ENCODE data around the gene TMEM154. TPM values are rescaled to one million over a fixed set of nuclear protein-coding genes. Genes with fewer than 3 reads are reported as not detected.

TMEM154 gene
- total and polyA plus RNA-seq, 4 donors: 1.6 to 18.9 (median 8.5) TPM

- DNase-seq: no peak
- no peaks in the 10 kb centered on the region for H3K4me1 ChIP-seq (ENCODE audit: control insufficient read depth in 5 of 5, insufficient read depth in 5 of 5, low read length in 5 of 5)
- 72 to 91% methylated on average over 3 of the region's 3 CpGs for WGBS, 2 donors
- H3K9me3 ChIP-seq (ENCODE audit: control insufficient read depth in 4 of 4, insufficient read depth in 3 of 4, low read length in 3 of 4): no peaks in the 10 kb centered on the region
- H3K9ac ChIP-seq (ENCODE audit: insufficient read depth in 1 of 2, low read length in 2 of 2): no peak overlapping the region
- H3K27ac ChIP-seq (ENCODE audit: low read depth in 1 of 2, low read length in 1 of 2): no peak overlapping the region
- H3K27me3 ChIP-seq (ENCODE audit: control insufficient read depth in 3 of 3, insufficient read depth in 3 of 3, low read length in 2 of 3): peaks cover 0 to 8% (median 5%) of the 10 kb centered on the region in 3 donors
- no peaks in the 10 kb centered on the region for H3K36me3 ChIP-seq (ENCODE audit: control insufficient read depth in 4 of 4, insufficient read depth in 4 of 4, low read length in 4 of 4)
- TF ChIP-seq CTCF (IDR thresholded peaks at IDR 0.05; ENCODE audit: control extremely low read depth, extremely low read depth): no peak
- no peak for ATAC-seq (ENCODE audit: insufficient read depth, low FRiP score)
- H3K4me3 ChIP-seq: no peak overlapping the region
Observed at GRCh38 chr4:152697284-152698088, 17.7 kb upstream of the TMEM154 start.

- H3K27me3 ChIP-seq (ENCODE audit: control insufficient read depth in 3 of 3, insufficient read depth in 3 of 3, low read length in 2 of 3): peaks cover 0 to 7% (median 5%) of the 10 kb centered on the region in 3 donors
- ATAC-seq (ENCODE audit: insufficient read depth, low FRiP score) (no peak), DNase-seq (no peak)
- TF ChIP-seq CTCF (IDR thresholded peaks at IDR 0.05; ENCODE audit: control extremely low read depth, extremely low read depth): no peak
- no peaks in the 10 kb centered on the region for H3K9me3 ChIP-seq (ENCODE audit: control insufficient read depth in 4 of 4, insufficient read depth in 3 of 4, low read length in 3 of 4)
- no peaks in the 10 kb centered on the region for H3K4me1 ChIP-seq (ENCODE audit: control insufficient read depth in 5 of 5, insufficient read depth in 5 of 5, low read length in 5 of 5)
- no peak overlapping the region for H3K9ac ChIP-seq (ENCODE audit: insufficient read depth in 1 of 2, low read length in 2 of 2)
- H3K27ac ChIP-seq (ENCODE audit: low read depth in 1 of 2, low read length in 1 of 2): no peak overlapping the region
- no peaks in the 10 kb centered on the region for H3K36me3 ChIP-seq (ENCODE audit: control insufficient read depth in 4 of 4, insufficient read depth in 4 of 4, low read length in 4 of 4)
- WGBS, 2 donors: 59 to 73% methylated on average over 5 of the region's 5 CpGs
- no peak overlapping the region for H3K4me3 ChIP-seq
Observed at GRCh38 chr4:152696764-152697261, 17.0 kb upstream of the TMEM154 start.

- H3K36me3 ChIP-seq (ENCODE audit: control insufficient read depth in 4 of 4, insufficient read depth in 4 of 4, low read length in 4 of 4): no peaks in the 10 kb centered on the region
- ATAC-seq (ENCODE audit: insufficient read depth, low FRiP score): no peak
- no peak for DNase-seq
- H3K27ac ChIP-seq (ENCODE audit: low read depth in 1 of 2, low read length in 1 of 2): no peak overlapping the region
- no peaks in the 10 kb centered on the region for H3K4me1 ChIP-seq (ENCODE audit: control insufficient read depth in 5 of 5, insufficient read depth in 5 of 5, low read length in 5 of 5)
- no peaks in the 10 kb centered on the region for H3K9me3 ChIP-seq (ENCODE audit: control insufficient read depth in 4 of 4, insufficient read depth in 3 of 4, low read length in 3 of 4)
- no peak for TF ChIP-seq CTCF (IDR thresholded peaks at IDR 0.05; ENCODE audit: control extremely low read depth, extremely low read depth)
- no peak overlapping the region for H3K4me3 ChIP-seq
- peaks cover 0 to 3% (median 2%) of the 10 kb centered on the region in 3 donors for H3K27me3 ChIP-seq (ENCODE audit: control insufficient read depth in 3 of 3, insufficient read depth in 3 of 3, low read length in 2 of 3)
- no peak overlapping the region for H3K9ac ChIP-seq (ENCODE audit: insufficient read depth in 1 of 2, low read length in 2 of 2)
- WGBS, 2 donors: 95 to 99% methylated on average over 5 of the region's 5 CpGs
Observed at GRCh38 chr4:152693871-152694270, 14.1 kb upstream of the TMEM154 start.

Measured in lung (tissue), 12 donors.